Liver (tissue), 3 donors: ENCODE data around the gene ZBTB12.
A peak's percentile ranks its signal among the peaks of the same experiment; 100 is the strongest.

Experiments
- CTCF ChIP-seq: fragments of 150-350 bp; IDR thresholded peaks from 2 replicates; pipeline ENCODE4 v1.5.1; 2017; ENCODE audit warnings: improper control_type of control experiment, low read depth, low read length; ENCODE audit not compliant: missing input control
- FOXA1 ChIP-seq: IDR thresholded peaks from 2 replicates; pipeline ENCODE4 v1.6.1; 2016; ENCODE audit warnings: antibody characterized with exemption
- HNF4G ChIP-seq: IDR thresholded peaks from 2 replicates; pipeline ENCODE4 v1.6.1; 2016; ENCODE audit warnings: antibody characterized with exemption
- RAD21 ChIP-seq, 2 donors: IDR thresholded peaks; 2 replicates each; pipeline ENCODE4 v1.6.1; 2016; ENCODE audit warnings: antibody characterized with exemption in 2 of 2, mild to moderate bottlenecking in 2 of 2
- REST ChIP-seq: IDR thresholded peaks from 2 replicates; pipeline ENCODE4 v1.6.1; 2016; ENCODE audit warnings: antibody characterized with exemption, mild to moderate bottlenecking
- TAF1 ChIP-seq: conservative IDR thresholded peaks from 2 replicates; pipeline ENCODE4 v1.6.1; 2016; ENCODE audit warnings: antibody characterized with exemption, mild to moderate bottlenecking
- YY1 ChIP-seq: IDR thresholded peaks from 2 replicates; pipeline ENCODE4 v1.6.1; 2016; ENCODE audit warnings: antibody characterized with exemption, mild to moderate bottlenecking
- ZBTB33 ChIP-seq: IDR thresholded peaks from 2 replicates; pipeline ENCODE4 v1.6.1; 2016; ENCODE audit warnings: antibody characterized with exemption
- donor health status: healthy.
- donor health status: healthy.

- TF ChIP-seq RAD21 (IDR thresholded peaks at IDR 0.05), result no peak
- TF ChIP-seq REST, result peak; percentile 96
- TF ChIP-seq YY1, result no peak
- TF ChIP-seq CTCF, result no peak
- no peak for TF ChIP-seq FOXA1
- TF ChIP-seq HNF4G, result no peak
- TF ChIP-seq TAF1, result no peak
- no peak for TF ChIP-seq ZBTB33
These were observed 26.7 kb upstream of the ZBTB12 start for GRCh38 chr6:31928672-31928939.
